Measurements from ENCODE around the gene GALNT10.

GALNT10 gene

DNA sequence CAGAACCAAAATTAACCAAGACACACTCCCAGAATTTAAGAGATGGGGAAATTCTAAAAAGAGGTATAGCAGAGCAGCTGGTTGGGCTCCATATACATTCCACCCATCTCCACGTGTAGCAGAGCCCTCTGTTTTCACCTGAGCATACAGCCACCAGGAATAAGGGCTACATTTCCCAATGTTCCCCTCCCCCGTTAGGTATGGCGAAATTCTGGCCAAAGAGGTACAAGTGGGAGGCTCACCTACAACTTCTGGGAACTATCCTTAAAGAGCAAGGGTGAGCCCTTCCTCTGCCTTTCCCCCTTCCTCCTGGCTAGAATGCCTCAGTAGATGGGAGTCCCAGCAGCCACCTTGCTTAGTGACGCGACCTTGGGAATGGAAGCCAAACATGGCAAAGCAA is 250.0 kb downstream of the GALNT10 start (continued):
- TF ChIP-seq, protein P1, sequence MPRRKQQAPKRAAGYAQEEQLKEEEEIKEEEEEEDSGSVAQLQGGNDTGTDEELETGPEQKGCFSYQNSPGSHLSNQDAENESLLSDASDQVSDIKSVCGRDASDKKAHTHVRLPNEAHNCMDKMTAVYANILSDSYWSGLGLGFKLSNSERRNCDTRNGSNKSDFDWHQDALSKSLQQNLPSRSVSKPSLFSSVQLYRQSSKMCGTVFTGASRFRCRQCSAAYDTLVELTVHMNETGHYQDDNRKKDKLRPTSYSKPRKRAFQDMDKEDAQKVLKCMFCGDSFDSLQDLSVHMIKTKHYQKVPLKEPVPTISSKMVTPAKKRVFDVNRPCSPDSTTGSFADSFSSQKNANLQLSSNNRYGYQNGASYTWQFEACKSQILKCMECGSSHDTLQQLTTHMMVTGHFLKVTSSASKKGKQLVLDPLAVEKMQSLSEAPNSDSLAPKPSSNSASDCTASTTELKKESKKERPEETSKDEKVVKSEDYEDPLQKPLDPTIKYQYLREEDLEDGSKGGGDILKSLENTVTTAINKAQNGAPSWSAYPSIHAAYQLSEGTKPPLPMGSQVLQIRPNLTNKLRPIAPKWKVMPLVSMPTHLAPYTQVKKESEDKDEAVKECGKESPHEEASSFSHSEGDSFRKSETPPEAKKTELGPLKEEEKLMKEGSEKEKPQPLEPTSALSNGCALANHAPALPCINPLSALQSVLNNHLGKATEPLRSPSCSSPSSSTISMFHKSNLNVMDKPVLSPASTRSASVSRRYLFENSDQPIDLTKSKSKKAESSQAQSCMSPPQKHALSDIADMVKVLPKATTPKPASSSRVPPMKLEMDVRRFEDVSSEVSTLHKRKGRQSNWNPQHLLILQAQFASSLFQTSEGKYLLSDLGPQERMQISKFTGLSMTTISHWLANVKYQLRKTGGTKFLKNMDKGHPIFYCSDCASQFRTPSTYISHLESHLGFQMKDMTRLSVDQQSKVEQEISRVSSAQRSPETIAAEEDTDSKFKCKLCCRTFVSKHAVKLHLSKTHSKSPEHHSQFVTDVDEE (CRISPR knock-in tag; IDR thresholded peaks at IDR 0.05): no peak

DNA sequence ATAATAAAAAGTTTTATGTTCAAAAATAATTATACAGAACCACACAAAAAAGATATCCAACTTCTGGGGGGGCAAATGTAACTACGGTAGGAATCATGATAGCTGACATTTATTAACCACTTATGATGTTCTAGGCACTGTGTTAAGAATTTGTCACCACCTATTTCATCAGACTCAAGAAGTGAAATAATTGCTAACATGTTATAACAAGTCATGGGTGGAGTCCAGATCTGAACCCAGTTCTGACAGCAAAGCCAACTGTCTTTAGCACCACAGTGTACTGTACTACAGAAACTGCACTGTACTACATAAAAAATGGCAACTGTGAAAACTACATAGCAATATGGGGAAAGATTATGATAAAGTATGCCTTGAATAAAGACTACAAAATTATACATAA is 252.3 kb downstream of the GALNT10 start:
- ATAC-seq: no peak
- TF ChIP-seq SNAI2 (CRISPR knock-in tag; IDR thresholded peaks at IDR 0.05) (no peak), PPARA (CRISPR knock-in tag; IDR thresholded peaks at IDR 0.05; ENCODE audit: borderline replicate concordance) (no peak), ESRRG (CRISPR knock-in tag; IDR thresholded peaks at IDR 0.05) (no peak), ARNTL (CRISPR knock-in tag; IDR thresholded peaks at IDR 0.05; ENCODE audit: borderline replicate concordance, low read depth) (no peak), BACH2 (CRISPR knock-in tag; IDR thresholded peaks at IDR 0.05; ENCODE audit: borderline replicate concordance) (no peak), ZNF70 (CRISPR knock-in tag; IDR thresholded peaks at IDR 0.05) (no peak), TCF4 (CRISPR knock-in tag; IDR thresholded peaks at IDR 0.05; ENCODE audit: borderline replicate concordance) (no peak), ZNF8 (CRISPR knock-in tag; IDR thresholded peaks at IDR 0.05) (no peak), ZFP30 (CRISPR knock-in tag; IDR thresholded peaks at IDR 0.05) (no peak), GLIS3 (CRISPR knock-in tag; IDR thresholded peaks at IDR 0.05) (no peak), TOX (CRISPR knock-in tag; IDR thresholded peaks at IDR 0.05; ENCODE audit: borderline replicate concordance) (no peak), RARB (CRISPR knock-in tag; IDR thresholded peaks at IDR 0.05) (no peak), ISL1 (CRISPR knock-in tag; IDR thresholded peaks at IDR 0.05) (no peak), ZFP3 (CRISPR knock-in tag; IDR thresholded peaks at IDR 0.05) (no peak), ZNF565 (CRISPR knock-in tag; conservative IDR thresholded peaks at IDR 0.05; ENCODE audit: low read depth) (no peak), PATZ1 (CRISPR knock-in tag; IDR thresholded peaks at IDR 0.05; ENCODE audit: borderline replicate concordance) (no peak), CSDC2 (CRISPR knock-in tag; IDR thresholded peaks at IDR 0.05) (no peak)
- TF ChIP-seq, protein P2, sequence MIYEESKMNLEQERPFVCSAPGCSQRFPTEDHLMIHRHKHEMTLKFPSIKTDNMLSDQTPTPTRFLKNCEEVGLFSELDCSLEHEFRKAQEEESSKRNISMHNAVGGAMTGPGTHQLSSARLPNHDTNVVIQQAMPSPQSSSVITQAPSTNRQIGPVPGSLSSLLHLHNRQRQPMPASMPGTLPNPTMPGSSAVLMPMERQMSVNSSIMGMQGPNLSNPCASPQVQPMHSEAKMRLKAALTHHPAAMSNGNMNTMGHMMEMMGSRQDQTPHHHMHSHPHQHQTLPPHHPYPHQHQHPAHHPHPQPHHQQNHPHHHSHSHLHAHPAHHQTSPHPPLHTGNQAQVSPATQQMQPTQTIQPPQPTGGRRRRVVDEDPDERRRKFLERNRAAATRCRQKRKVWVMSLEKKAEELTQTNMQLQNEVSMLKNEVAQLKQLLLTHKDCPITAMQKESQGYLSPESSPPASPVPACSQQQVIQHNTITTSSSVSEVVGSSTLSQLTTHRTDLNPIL (CRISPR knock-in tag; IDR thresholded peaks at IDR 0.05; ENCODE audit: low read depth): no peak
- TF ChIP-seq, protein P1 (CRISPR knock-in tag; IDR thresholded peaks at IDR 0.05): no peak
- TF ChIP-seq, protein P3, sequence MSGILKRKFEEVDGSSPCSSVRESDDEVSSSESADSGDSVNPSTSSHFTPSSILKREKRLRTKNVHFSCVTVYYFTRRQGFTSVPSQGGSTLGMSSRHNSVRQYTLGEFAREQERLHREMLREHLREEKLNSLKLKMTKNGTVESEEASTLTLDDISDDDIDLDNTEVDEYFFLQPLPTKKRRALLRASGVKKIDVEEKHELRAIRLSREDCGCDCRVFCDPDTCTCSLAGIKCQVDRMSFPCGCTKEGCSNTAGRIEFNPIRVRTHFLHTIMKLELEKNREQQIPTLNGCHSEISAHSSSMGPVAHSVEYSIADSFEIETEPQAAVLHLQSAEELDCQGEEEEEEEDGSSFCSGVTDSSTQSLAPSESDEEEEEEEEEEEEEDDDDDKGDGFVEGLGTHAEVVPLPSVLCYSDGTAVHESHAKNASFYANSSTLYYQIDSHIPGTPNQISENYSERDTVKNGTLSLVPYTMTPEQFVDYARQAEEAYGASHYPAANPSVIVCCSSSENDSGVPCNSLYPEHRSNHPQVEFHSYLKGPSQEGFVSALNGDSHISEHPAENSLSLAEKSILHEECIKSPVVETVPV (CRISPR knock-in tag; IDR thresholded peaks at IDR 0.05): no peak
